Amygdala (tissue), 56 donors: ENCODE measurements around the gene DPYSL3.

ENCODE experiments used
- DNase-seq, 56 donors: peaks; one replicate each; lab custom pipeline; 2025; lab: John Stamatoyannopoulos, UW

The DPYSL3 gene

DNA sequence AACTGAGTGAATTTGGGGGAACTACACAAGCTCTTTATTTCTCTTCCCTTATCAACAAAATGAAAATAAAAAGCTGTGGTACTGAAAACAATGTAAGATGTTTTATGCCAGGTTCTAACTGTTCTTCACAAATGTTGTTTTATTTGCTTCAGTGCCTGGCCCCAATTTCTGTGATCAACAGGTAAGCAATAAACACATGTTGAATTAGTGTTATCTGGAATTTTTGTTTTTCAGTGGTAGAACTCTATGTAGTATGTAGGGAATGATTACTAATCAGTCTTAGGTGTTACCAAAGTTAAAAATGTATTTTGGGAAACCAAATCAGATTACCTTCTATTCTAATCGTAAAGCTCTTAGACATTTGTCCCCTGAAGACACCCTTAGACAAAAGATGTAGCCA lies 7.5 kb upstream of the DPYSL3 start:
- no peak for DNase-seq

GRCh38 chr5:147515269-147515668 lies 5.4 kb upstream of the DPYSL3 start:
- no peak for DNase-seq

- DNase-seq: no peak
Observed at GRCh38 chr5:147512659-147513379, 3.0 kb upstream of the DPYSL3 start.

GRCh38 chr5:147510885-147511284 lies 1.0 kb upstream of the DPYSL3 start:
- DNase-seq: no peak

GRCh38 chr5:147509041-147509709 lies 693 bp downstream of the DPYSL3 start:
- DNase-seq: peak in 9 of 56 donors; percentile 3 to 22 (median 12)

DNA sequence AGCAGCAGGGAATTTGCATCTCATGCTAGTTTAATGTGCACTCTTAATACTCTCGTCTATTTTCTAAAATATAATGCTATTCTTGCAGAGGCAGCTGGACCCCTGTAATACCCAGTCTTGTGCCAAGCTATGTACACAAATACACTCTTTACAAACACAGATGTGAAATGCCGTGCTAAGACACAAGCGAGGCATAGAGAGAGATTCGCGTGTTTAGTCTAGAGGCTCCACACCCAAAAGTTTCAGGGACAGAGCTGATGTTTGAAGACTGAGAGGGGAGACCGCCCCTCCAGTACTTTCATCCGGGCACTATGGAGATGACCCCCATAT lies 1.2 kb downstream of the DPYSL3 start:
- DNase-seq: no peak

DNA sequence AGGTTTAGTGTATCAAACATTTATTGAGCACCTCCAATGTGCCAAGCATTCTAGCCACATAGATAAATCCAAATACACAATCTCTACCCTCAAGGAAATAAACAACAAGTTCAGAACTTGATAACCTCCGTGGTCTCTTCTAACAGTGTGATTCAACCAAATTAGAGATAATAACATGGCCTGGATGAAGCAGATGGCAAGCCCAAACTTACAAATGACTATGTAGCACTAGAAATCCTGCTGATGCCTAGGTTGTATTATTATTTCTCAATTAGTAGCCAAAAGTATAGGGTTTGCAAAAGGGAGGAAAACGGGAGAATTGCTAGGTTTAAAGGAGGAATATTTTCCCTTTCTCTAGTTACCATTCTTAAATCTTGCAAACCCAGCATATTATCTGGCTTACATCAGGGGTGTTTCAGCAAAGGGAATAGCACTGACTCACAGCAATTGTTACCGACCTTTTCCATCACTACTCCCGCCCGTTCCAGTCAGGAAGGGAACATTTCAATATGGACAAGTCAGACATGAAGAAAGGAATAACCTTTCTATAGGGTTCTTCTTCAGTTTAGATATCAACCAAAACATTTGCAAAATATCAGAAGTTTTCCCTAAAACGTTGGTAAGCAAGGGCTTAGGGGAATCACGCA lies 2.3 kb downstream of the DPYSL3 start:
- no peak for DNase-seq

GRCh38 chr5:147504535-147504934 lies 5.3 kb downstream of the DPYSL3 start:
- no peak for DNase-seq

DNA sequence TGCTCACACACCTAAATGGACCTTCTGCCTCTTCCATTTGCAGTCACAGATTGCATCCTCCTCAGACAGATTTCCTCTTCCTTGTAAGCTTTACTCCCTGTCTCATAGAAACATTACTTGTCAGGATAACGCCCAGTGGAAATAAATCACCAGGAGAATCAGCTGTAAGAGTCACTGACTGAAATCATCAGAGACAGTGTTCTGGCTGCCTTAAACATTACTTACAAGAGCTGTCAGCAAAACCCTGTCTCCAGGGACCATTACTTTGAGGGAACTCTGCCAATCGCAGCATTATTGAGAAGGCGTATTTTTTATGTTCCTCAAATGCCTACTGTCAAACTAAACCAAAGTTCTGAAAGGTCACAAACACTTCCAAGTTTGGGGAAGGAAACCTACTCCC lies 5.9 kb downstream of the DPYSL3 start:
- DNase-seq: no peak

DNA sequence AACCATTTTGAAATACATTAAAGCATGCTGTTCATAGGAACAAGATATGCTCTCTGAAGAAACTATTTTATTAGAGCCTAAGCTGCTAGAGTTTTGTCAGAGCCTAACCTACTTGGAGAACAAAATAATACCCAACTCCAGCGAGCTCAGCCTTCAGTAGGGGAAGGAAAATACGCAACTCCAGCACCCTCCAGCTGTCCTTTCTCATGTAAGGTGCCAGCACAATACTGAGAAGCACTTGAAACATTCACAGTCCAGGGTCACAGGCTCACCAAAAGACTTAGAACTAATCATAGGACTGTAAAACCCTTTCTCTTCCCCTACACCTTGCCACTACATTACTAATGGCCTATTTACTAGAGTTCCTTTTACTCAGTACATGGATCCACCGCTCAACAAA lies 18.9 kb downstream of the DPYSL3 start:
- DNase-seq: no peak

DNA sequence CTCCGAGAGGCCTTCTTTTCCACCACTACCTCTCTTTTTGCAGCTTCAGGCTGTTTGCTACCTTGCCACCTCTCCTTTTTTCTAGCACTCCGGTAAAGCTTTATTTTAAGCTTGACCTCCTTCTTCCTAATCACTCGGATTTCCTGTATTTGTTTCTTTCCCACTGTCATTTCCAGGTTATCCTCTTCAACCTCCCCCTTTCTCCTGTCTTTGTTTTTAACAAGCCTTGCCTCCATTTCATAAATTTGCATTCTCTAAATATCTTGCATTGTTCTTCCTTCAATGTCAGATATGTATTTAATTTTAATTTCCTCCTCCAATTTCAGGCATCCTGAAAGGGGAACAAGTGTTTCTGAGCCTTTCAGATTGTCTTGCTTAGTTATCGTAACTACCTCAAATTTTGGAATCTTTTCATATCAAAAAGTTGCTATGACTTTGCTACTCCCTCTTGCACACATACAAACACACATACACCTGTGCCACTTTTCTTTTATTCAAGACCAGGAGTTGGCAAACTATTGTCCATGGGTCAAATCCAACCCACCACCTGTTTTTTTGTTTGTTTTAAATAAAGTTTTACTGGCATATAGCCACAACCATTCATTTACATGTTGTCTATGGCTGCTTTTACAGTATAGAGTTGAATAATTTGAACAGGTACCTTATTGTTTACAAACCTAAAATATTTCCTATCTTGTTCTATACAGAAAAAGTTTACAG lies 22.7 kb downstream of the DPYSL3 start:
- DNase-seq: no peak

- no peak for DNase-seq
Observed at GRCh38 chr5:147485814-147486213, 24.1 kb downstream of the DPYSL3 start.

DNA sequence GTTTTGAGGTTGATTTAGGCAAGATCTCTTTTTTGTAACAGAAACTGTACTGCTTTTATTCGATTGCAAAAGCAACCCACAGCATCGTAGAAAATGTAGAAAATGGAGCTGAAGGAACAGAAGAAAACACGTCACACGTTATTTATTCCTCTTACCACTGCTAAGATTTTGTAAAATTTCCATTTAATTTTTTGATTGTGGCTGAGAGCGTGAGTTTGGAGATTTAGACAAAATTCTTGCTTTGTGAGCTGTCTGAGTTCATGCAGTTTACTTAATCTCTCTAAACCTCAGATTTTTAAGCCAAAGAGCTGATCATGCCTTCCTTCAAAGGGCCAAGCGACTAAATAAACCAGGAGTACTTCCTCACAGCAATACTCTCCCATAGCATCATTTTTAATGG lies 24.8 kb downstream of the DPYSL3 start:
- DNase-seq: no peak

DNA sequence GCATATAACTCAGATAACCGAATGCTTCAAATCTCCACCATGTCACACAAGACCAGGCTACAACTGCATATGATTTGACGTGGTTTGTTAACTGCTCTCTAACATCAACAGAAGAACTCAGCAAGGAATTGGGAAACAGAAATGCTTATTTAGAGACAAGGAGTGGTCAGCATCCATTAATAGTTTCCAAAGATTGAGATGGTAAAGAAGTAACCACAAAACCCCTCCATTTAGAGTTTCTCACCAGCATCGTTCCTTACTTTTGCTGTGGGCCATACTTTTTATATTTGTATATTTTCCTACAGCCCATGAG lies 25.2 kb downstream of the DPYSL3 start:
- no peak for DNase-seq

DNA sequence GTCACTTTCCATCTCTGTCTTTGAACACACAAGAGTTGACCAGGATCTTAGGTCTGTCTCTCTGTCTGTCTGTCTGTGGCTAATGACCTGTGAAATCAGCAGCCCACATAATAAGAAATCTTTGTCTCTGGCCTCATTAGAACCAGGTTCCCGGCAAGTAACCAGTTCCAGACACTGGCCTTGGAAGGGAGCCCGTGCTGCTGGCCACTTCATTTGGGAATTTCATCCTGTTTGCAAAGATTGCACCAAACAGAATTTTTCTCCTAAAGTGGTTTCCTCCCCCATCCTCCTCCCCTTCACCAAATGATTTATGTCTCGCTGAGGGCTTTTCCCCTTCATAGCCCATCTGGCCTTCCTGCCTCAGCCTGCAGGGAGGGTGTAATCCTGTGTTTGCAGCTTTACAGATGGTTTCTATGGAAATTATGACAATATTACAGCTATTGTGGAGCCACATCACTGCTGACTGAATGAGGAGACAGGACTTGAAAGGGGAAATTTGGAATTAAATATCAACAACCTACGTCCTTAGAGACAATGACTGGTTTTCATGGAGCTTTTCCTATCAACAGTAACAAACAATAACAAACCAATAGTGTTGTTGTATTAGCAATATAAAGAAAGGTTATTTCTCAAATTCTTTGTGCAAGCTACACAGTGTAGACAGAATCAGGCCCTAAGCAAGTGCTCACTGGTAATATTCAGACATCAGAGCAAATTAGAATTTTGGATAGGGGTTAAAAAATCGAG lies 25.7 kb downstream of the DPYSL3 start:
- peak in 15 of 56 donors; percentile 2 to 38 (median 14) for DNase-seq

GRCh38 chr5:147483188-147483790 lies 26.6 kb downstream of the DPYSL3 start:
- no peak for DNase-seq

GRCh38 chr5:147482706-147483180 lies 27.1 kb downstream of the DPYSL3 start:
- no peak for DNase-seq

- no peak for DNase-seq
Observed at GRCh38 chr5:147481874-147482705, 27.8 kb downstream of the DPYSL3 start.

DNA sequence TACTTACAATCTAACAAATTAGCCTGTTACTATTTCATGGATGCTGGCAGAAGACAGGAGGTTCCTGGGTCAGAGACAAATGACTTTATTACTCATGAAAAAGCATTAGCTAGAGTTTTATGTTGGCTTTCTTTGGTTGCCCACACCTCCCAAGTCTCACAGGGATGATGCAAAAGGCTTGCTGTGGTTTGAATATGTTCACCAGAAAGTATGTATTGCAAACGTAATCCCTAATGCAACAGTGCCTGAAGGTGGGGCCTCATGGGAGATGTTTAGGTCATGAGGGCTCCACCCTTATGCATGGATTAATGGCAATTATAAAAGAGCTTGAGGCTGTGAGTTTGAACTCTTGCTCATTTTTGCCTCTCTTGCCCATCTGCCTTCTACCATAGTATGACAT lies 28.5 kb downstream of the DPYSL3 start:
- DNase-seq: no peak
